GM12873 (cell line): ENCODE measurements around the gene MAGEA8.
A peak's percentile ranks its signal among the peaks of the same experiment; 100 is the strongest.

Source experiments
- TF ChIP-seq, protein P1 (sequence below): IDR thresholded peaks from 2 replicates; pipeline ENCODE4 v1.5.1; 2012; ENCODE audit warnings: low read depth, mild to moderate bottlenecking, moderate library complexity, low read length, control low read depth; ENCODE audit not compliant: insufficient read depth; ENCODE audit errors: missing control alignments

MAGEA8 gene

DNA sequence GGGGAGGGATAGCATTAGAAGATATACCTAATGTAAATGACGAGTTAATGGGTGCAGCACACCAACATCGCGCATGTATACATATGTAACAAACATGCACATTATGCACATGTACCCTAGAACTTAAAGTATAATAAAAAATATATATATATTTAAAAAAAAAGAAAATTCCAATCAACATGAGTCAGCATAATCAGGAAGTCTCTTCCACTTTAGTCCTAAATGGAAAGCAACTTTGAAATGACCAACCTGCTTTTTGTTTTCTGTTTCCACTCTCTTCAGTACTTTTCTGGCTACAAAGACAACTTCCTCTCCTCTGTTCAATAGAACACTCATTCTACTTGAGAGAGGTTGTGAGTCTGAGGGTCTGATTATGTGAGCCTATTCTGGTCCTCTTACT lies 13.5 kb upstream of the MAGEA8 start:
- TF ChIP-seq, protein P1, sequence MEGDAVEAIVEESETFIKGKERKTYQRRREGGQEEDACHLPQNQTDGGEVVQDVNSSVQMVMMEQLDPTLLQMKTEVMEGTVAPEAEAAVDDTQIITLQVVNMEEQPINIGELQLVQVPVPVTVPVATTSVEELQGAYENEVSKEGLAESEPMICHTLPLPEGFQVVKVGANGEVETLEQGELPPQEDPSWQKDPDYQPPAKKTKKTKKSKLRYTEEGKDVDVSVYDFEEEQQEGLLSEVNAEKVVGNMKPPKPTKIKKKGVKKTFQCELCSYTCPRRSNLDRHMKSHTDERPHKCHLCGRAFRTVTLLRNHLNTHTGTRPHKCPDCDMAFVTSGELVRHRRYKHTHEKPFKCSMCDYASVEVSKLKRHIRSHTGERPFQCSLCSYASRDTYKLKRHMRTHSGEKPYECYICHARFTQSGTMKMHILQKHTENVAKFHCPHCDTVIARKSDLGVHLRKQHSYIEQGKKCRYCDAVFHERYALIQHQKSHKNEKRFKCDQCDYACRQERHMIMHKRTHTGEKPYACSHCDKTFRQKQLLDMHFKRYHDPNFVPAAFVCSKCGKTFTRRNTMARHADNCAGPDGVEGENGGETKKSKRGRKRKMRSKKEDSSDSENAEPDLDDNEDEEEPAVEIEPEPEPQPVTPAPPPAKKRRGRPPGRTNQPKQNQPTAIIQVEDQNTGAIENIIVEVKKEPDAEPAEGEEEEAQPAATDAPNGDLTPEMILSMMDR, result no peak

DNA sequence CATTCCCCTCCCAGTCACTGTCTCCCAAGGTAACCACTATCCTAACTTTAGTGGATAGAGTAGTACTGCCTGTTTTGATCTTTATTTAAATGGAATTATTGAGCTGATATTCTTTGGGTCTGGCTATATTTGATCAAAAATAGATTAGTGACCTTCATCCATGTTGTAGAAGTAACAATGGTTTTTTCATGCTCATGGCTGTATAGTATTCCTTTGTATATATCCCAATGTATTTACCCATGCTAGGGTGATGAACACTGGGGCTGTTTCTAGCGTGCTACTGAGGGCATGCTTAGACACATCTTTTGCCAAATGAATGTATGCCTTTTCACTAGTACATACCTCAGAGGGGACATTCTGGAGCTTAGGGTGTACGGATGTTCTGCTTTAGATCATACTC lies 10.1 kb upstream of the MAGEA8 start:
- TF ChIP-seq, protein P1, result no peak

DNA sequence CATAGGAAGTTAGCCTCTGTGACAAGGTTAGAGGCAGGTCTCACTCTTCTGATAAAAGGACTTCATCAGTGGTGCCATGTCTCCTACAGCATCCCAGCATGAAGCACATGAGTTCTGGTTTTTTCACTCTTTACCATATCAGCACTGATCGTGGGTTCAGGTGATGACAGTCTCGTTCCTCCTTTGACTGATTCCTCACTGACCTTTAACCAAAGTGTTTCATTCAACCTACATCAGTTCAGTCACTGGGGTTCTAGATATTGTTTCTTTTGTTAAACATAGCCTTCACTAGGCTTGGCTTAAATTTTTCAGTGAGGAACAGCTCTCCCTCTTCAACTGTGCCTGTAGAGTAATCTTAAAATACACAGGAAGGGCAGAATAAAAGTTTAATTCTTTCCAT lies 9.6 kb upstream of the MAGEA8 start:
- TF ChIP-seq, protein P1, result no peak

DNA sequence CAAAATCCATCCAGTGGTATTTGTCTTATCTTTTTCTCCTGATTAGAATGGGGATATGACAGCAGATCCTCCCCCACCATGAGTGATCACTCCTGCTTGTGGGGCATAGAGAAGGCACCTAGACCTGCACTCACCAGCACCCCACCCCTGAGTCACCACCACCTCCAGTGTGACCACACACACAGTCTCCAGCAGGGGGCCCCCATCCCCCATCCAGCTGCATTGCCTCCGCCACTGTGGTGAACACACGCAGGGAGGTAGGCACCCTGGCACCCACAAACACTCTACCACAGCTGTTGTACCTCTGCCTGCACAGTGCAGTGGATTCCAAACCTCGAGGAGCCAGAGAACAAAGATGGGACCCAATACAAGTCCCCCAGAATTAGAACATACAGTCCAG lies 9.0 kb upstream of the MAGEA8 start:
- TF ChIP-seq, protein P1, result peak; percentile 84

DNA sequence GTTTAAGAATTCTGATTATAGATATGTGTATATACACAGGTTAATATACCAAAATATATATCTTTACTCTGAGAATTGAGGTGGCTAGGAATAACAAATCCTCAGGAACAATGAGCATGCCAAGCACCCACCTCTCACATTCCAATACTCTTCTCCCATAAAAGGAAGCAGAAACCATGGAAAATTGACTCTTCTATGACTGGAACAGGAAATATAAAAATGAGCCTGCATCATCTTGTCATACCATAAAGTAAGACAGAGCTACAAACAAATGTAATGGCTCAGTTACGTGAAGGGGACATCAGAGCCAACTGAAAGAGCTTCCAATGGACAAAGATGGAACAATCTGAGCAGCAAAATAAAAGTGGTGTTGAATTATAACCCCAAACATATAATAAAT lies 3.8 kb upstream of the MAGEA8 start:
- TF ChIP-seq, protein P1, result no peak

DNA sequence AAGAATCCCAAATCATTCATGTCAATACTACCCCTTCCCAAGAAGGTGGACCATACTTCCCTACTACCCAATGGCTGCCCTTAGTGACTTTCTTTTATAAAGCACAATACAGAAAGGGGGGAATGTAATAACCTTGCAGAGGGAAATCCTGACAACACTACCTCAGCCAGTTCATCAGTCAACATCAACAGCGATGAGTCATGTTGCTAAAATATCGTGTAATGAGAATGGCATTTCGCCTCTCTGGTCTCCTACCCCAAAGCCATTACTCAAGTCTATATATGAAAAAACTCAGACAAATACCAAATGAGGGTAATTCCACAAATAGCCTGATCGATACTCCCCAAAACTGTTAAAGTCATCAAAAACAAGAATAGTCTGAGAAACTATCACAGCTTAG lies 3.3 kb upstream of the MAGEA8 start:
- TF ChIP-seq, protein P1, result no peak

GRCh38 chrX:149898554-149898953 lies 17.6 kb downstream of the MAGEA8 start:
- TF ChIP-seq, protein P1, result no peak
